DMS79 treated with DMSO at 0.1 percent for 48 hours (cell line): ENCODE results near the gene THEMIS.
"Not testable (repeated sequence)": the region's sequence is repeated elsewhere in the genome, so short reads cannot be mapped to it uniquely, and the experiment has no call there.

Source experiments
- DNase-seq: peaks from one replicate; lab custom pipeline; 2025; lab: John Stamatoyannopoulos, UW

Gene THEMIS, protein sequence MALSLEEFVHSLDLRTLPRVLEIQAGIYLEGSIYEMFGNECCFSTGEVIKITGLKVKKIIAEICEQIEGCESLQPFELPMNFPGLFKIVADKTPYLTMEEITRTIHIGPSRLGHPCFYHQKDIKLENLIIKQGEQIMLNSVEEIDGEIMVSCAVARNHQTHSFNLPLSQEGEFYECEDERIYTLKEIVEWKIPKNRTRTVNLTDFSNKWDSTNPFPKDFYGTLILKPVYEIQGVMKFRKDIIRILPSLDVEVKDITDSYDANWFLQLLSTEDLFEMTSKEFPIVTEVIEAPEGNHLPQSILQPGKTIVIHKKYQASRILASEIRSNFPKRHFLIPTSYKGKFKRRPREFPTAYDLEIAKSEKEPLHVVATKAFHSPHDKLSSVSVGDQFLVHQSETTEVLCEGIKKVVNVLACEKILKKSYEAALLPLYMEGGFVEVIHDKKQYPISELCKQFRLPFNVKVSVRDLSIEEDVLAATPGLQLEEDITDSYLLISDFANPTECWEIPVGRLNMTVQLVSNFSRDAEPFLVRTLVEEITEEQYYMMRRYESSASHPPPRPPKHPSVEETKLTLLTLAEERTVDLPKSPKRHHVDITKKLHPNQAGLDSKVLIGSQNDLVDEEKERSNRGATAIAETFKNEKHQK

DNA sequence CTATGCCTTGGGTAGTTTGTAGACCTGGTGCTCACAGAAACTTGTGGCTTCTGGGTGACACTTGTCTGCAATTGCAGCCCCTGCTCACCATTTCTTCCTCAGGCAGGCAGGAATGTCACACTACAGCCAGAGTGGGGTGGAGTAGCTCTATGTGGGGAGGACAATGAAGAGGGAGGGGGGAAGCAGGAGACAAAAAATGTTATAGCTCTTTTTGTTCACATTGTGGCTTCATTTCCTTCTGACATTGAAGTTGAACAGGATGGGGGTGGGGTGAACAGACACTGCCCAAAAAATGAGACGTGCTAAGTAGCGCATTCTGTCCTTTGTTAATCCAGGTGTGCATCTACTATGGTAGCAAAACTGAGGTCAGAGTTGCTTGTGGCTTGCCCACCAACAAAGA, at the start of gene THEMIS:
Gene THEMIS, minus strand, starts transcription at position 124 of the 400 bp plus-strand sequence. CDS start 126 bp downstream, outside the sequence.
- DNase-seq: no peak

- DNase-seq: no peak
Observed at GRCh38 chr6:127949251-127949650, 48.4 kb upstream of the THEMIS start.

GRCh38 chr6:127946388-127946787, 45.5 kb upstream of the THEMIS start:
- DNase-seq: no peak

DNA sequence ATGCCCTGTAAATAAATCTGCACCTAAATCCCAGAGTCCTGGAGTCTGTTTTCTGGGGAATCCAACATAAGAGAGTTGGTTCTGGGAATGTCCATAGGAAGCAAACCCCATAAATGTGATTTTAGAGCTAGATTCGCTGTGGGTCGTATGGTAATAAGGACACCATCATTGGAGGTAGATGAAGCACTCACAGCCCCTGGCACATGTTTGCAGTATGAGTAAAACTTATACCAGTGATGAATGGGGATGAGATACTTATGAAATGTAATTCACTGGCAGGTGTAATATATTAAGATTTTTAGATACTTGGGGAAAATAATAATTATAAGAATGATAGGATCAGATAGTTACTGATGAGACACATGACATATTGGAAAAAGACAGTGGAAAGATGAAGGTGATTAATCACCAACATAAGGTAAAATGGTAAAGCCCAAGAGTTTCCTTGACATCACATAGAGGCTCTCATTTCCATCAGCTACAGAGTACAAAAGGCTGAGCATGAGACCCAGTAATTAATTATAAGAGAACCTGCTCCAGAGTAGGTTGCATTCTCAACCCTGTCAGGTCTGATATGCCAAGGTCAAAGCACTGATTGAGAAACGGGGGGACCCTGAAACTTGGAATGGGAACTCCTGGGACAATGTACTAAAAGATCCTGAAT, 44.7 kb upstream of the THEMIS start:
- no peak for DNase-seq

GRCh38 chr6:127941228-127941627, 40.4 kb upstream of the THEMIS start:
- DNase-seq: no peak

DNA sequence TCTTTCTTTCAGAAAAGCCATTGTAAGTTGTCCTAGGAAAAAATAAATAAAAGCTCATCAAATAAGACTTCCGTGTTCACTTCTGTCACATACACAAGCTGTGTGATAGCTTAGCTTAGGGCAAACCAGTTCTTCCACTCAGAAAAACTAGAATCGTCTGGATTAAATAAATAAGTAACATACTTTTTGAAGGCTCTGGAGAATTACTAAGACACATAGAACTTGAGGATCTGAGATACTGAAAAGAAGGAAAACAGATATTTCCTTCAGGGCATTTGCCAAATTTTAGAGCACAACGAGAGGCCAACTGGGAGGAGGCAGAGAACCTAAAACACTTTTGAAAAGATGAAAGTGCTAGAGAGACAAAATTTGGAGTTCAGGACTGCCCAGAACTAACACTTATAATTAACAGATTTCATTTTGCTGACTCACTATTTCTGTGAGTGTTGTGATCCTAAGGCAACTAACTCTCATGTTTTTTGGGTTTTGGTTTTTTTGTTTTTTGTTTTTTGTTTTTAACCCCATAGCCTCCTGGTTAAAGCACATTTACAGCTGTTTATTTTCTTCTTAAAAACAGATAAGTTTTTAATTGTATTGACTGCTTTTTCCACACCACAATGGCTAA, 38.7 kb upstream of the THEMIS start:
- DNase-seq: no peak

- DNase-seq: no peak
Observed at GRCh38 chr6:127938701-127939100, 37.8 kb upstream of the THEMIS start.

GRCh38 chr6:127937747-127938146, 36.9 kb upstream of the THEMIS start:
- no peak for DNase-seq

- DNase-seq: no peak
Observed at GRCh38 chr6:127937102-127937501, 36.2 kb upstream of the THEMIS start.

DNA sequence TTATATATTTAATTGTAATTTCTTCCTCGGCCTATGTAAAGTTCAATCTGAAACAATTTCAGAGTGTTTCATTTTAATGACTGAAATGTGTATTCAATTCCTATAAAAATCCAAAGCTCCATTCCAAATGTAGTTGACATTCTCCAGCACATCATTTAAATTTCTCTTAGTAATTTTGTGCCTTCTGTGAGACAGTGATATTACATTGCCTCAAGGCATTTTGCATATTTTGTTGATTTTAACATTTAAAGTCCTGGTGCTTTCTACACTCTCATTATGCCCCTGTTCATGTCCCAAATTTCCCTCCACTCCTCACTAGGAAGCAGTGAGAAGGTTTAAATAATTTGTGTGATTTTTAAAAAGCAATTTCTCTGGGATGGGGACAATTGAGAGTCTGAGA, 34.1 kb upstream of the THEMIS start:
- no peak for DNase-seq

- DNase-seq: no peak
Observed at GRCh38 chr6:127933852-127934840, 33.3 kb upstream of the THEMIS start.

- no peak for DNase-seq
Observed at GRCh38 chr6:127933137-127933536, 32.3 kb upstream of the THEMIS start.

GRCh38 chr6:127932708-127933107, 31.9 kb upstream of the THEMIS start:
- no peak for DNase-seq

- not testable (repeated sequence) for DNase-seq
Observed at GRCh38 chr6:127926441-127926840, 25.6 kb upstream of the THEMIS start.

DNA sequence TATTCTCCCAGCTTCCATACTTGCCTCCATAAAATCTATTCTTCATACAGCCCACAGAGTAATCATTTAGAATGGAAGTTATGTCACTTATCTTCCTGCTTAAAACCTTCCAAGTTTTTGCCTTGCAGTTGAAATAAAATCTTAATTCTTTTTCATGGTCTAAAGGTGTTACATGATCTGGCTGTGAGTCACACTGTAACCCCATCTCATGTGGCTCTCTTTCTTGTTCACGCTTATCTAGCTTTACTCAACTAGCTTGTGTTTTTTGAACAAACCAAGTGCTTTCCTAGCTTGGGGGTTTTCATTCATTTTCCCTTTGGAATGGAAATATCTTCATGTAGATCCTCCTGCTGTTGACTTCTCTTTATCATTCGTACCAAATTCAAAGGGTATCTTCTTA, 23.6 kb upstream of the THEMIS start:
- DNase-seq: no peak

- no peak for DNase-seq
Observed at GRCh38 chr6:127924031-127924430, 23.2 kb upstream of the THEMIS start.

DNA sequence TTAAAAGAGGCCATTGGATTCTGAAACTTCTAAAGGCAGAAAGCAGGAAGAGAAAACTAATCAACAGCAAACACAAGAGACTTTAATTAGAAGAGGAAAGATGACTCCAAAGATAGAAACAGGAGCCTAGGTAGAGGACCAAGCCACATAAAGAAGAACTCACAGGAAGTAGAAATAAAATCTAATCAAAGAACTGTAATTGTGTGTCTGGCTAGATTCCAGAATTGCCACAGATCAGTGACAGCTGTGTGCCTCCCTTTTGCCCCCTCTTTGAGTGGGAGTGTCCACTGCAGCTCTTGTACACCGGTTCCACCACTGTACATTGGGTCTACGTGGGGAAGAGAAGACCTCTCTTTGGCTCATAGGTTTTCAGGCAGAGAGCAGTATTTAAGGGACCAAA, 22.3 kb upstream of the THEMIS start:
- no peak for DNase-seq

- DNase-seq: no peak
Observed at GRCh38 chr6:127921982-127922381, 21.1 kb upstream of the THEMIS start.

DNA sequence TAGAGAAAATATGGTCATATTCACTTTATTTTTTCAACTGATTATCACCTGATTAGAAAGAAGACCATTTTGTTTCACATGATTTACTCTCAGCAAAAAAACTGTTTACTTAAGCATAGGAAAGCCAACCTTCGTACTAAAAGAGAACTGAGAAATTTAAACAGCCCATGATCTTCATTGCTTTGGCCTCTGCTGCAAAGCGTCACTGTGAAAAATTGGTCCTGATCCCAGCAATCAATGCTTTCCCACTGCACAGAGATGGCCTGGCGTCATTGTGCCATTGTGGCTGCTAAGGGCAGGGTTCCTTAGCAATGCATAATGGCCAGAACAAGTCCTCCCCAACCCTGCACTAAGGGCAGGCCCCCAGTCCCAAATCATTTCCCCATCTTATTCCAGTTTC, 19.9 kb upstream of the THEMIS start:
- DNase-seq: no peak

DNA sequence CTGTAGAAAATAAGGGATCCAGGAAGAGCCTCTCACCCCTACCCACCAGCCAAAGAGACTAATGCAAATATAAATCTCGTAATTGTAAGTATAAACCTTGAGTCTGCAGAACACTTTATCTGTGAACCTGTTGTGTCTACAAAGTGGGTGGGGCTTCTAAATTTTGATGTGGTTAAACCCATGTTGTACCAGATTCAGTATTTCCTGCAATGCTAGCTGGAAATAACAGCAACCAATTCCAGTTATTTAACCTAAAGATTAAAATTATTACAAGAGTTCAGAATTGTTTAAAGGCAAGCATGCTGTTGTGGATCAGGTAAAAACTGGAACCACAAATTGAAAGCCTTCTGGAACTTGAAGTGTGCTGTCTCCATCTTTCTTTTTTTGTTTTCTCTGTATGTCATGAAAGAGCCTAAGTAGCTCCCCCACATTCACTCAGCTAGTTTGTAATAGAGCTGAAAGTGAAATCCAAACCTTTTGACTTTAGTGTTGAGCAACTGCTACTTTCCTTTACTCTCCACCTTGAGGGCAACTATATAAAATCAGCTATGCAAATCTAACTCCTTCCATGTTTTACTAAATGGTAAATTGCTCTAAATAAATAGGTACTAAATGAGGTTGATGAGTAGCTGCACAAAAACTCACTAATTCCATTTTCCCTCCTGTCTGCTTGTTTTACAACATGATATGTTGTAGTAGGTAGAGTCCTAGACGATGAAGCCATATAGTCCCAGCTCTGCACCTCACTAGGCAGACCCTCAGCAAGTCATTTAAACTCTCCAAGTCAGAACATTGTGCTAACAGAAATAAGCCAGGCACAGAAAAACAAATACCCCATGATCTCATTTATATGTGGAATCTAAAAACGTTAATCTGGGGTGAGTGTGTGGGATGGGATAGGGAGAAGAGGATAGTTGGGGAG, 17.9 kb upstream of the THEMIS start:
- DNase-seq: no peak
